Kidney epithelial cell (primary cell): ENCODE data around the gene MYO3B. TPM values are rescaled to one million over a fixed set of nuclear protein-coding genes. Genes with fewer than 3 reads are reported as not detected.

Experiments used
- DNase-seq: peaks from one replicate; pipeline ENCODE4 v3.0.0-alpha.2; 2010; ENCODE audit warnings: low read depth
- H3K27me3 ChIP-seq: 2 replicates; pipeline ENCODE4 v1.6.0; 2011; ENCODE audit warnings: low read length; ENCODE audit not compliant: control insufficient read depth, insufficient read depth
- H3K36me3 ChIP-seq: 2 replicates; pipeline ENCODE4 v1.5.1; 2011; ENCODE audit warnings: low read length; ENCODE audit not compliant: control insufficient read depth, insufficient read depth
- H3K4me3 ChIP-seq: 2 replicates; pipeline ENCODE4 v1.5.1; 2011; ENCODE audit warnings: low read depth, mild to moderate bottlenecking, control low read depth, low read length
- total RNA-seq: library from RNA; depleted of rRNA; stranded (reverse); fragments of >200 nt; gene quantifications from 2 replicates; pipeline ENCODE4 v1.2.3, GENCODE V29; 2015
- TF ChIP-seq, protein P1 (sequence below): IDR thresholded peaks from 2 replicates; pipeline ENCODE4 v1.5.1; 2011; ENCODE audit warnings: mild to moderate bottlenecking, moderate library complexity, low read length, control low read depth, inconsistent platforms; ENCODE audit not compliant: insufficient read depth, poor library complexity, severe bottlenecking

Gene MYO3B
- total RNA-seq, 1 donor from 2014 or later: 1.1 TPM

DNA sequence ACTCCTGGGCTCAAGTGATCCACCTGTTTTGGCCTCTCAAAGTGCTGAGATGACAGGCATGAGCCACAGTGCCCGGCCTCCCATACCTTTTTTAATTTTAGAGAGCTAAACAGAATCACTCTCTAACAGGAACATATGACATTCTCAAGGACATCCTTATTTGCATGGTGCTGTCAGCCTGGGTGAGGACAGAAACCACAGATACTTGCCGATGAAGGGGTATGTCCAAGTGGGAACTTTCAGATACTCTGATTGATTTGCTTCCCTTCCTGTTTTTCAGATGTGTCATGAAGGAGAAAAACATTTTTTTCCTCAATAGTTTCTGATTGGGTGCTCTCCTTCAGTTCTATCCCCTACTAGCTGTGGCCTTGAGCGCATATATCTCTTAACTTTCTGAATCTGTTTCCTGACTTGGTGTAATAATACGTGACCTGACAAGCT is 49.6 kb downstream of the MYO3B start:
- H3K4me3 ChIP-seq: no peak overlapping the region

DNA sequence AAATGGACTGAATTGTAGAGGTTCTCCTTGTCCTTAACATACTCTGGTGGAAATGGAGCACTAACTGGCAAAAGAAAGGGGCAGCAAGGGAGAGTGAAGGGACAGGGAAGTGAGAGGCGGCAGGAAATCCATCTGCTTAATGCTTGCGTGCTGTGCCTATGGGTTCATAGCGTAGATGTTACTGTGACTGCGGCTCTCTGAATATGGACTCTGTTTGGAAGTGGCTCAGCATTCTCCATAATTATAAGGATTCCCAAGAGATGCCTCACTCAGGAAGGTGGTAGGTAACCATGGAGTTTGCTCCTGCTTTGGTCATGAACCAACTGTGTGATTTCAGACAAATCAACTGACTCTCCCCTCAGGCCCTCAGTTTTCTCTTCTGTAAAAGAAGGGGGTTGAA is 50.0 kb downstream of the MYO3B start:
- TF ChIP-seq, protein P1, sequence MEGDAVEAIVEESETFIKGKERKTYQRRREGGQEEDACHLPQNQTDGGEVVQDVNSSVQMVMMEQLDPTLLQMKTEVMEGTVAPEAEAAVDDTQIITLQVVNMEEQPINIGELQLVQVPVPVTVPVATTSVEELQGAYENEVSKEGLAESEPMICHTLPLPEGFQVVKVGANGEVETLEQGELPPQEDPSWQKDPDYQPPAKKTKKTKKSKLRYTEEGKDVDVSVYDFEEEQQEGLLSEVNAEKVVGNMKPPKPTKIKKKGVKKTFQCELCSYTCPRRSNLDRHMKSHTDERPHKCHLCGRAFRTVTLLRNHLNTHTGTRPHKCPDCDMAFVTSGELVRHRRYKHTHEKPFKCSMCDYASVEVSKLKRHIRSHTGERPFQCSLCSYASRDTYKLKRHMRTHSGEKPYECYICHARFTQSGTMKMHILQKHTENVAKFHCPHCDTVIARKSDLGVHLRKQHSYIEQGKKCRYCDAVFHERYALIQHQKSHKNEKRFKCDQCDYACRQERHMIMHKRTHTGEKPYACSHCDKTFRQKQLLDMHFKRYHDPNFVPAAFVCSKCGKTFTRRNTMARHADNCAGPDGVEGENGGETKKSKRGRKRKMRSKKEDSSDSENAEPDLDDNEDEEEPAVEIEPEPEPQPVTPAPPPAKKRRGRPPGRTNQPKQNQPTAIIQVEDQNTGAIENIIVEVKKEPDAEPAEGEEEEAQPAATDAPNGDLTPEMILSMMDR: no peak
- Histone ChIP-seq H3K36me3 (no peaks in the 10 kb centered on the region), H3K4me3 (no peak overlapping the region), H3K27me3 (no peaks in the 10 kb centered on the region)
- no peak for DNase-seq

More for the DNA sequence above, 49.6 kb downstream of the MYO3B start:
- TF ChIP-seq, protein P1: no peak
- Histone ChIP-seq H3K27me3 (no peaks in the 10 kb centered on the region), H3K36me3 (no peaks in the 10 kb centered on the region)
- DNase-seq: no peak

DNA sequence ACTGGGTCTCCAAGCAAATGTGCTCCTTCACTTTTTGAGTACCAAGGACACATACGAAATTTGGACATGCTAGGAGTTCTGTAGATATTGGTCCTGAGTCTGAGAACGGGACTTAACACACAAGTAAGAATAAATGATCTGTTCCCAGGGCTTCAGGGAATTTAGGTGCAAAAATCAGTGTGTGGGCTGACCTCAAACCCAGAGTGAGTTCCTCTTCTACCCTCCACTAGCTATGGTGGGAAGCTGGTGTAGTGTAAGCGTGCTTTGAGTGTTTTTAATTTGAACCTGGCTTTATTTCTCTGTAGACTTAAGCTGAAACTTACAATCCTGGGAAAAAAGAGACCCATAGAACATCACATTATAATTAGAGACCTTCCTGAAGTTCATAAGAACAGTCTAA is 50.5 kb downstream of the MYO3B start:
- no peak for DNase-seq
- Histone ChIP-seq H3K36me3 (no peaks in the 10 kb centered on the region), H3K27me3 (no peaks in the 10 kb centered on the region), H3K4me3 (no peak overlapping the region)
- TF ChIP-seq, protein P1: no peak

DNA sequence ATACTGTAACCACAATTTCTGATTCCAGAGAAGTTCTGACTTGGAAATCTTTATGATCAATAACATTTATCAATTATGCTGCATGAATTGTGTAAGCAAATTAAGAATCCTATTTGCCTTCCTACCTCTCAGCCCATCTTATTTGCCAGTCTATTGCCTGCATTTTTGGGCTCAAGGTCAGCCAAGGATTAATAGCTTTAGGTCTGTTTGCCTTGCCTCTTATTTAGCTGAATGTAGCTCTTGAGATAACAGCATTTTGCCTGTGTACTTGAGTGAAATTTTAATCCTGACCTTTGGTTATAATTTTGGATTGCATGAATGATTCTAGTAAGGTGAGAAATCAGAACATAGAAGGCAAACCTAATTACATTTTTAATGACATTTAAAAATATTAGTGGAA is 51.2 kb downstream of the MYO3B start:
- H3K4me3 ChIP-seq: no peak overlapping the region
- no peak for DNase-seq
- H3K36me3 ChIP-seq: no peaks in the 10 kb centered on the region
- no peaks in the 10 kb centered on the region for H3K27me3 ChIP-seq
- TF ChIP-seq, protein P1: no peak

DNA sequence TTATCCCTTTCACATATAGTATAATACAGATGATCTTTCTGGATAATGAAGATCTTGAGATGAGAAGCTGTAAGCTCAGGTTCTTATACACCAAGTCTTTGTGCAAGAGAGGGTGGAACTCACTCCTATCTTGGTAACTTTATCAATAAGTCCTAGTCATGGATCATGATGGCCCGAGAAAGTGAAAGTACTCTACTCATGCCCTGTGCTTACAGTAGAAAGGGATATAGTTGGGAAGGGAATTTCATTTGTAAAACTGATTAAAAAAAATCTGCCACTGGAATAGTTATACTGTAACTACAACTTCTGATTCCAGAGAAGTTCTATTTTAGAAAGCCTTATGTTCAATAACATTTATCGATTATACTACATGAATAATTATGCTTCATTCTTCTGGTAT is 51.8 kb downstream of the MYO3B start:
- DNase-seq: no peak
- H3K27me3 ChIP-seq: no peaks in the 10 kb centered on the region
- H3K4me3 ChIP-seq: no peak overlapping the region
- H3K36me3 ChIP-seq: no peaks in the 10 kb centered on the region
- TF ChIP-seq, protein P1: no peak
